Right renal cortex interstitium (tissue), 3 donors: ENCODE data around the gene ACHE. TPM values are rescaled to one million over a fixed set of nuclear protein-coding genes. Genes with fewer than 3 reads are reported as not detected.
"Not testable (repeated sequence)": the region's sequence is repeated elsewhere in the genome, so short reads cannot be mapped to it uniquely, and the experiment has no call there.

Source experiments
- DNase-seq, 3 donors: peaks; one replicate each; pipeline ENCODE4 v3.0.0-alpha.2; 2013; ENCODE audit warnings: low read depth in 3 of 3, low spot score in 2 of 3
- polyA plus RNA-seq, 3 donors: library from polyadenylated mRNA; unstranded; fragments of 120-200 nt; gene quantifications; one replicate each; pipeline ENCODE4 v1.2.1, GENCODE V29; 2013; ENCODE audit not compliant: insufficient read length in 3 of 3

Gene ACHE
- polyA plus RNA-seq, 3 donors: 3.2 to 3.7 (median 3.2) TPM

DNA sequence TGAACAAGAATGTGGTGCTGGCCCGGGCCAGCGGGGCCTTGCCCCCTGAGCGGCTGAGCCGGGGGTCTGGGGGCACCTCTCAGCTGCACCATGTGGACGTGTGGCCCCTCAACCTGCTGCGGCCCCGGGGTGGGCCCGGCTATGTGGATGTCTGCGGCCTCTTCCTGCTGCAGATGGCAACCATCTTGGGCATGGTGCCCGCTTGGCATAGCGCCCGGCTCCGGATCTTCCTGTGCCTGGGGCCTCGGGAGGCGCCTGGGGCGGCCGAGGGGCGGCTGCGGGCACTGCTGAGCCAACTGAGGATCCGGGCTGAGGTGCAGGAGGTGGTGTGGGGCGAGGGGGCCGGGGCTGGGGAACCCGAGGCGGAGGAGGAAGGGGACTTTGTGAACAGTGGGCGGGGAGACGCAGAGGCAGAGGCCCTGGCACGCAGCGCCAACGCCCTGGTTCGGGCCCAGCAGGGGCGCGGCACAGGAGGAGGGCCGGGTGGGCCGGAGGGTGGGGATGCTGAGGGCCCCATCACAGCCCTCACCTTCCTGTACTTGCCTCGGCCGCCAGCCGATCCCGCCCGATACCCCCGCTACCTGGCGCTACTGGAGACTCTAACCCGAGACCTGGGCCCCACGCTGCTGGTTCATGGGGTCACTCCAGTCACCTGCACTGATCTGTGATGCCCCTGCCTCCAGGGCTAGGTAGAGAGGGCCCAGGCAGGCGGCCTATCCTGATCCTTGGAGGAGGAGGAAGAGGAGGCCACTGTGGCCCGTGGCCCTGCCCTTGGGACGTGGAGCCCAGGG is 29.6 kb downstream of the ACHE start:
- no peak for DNase-seq

DNA sequence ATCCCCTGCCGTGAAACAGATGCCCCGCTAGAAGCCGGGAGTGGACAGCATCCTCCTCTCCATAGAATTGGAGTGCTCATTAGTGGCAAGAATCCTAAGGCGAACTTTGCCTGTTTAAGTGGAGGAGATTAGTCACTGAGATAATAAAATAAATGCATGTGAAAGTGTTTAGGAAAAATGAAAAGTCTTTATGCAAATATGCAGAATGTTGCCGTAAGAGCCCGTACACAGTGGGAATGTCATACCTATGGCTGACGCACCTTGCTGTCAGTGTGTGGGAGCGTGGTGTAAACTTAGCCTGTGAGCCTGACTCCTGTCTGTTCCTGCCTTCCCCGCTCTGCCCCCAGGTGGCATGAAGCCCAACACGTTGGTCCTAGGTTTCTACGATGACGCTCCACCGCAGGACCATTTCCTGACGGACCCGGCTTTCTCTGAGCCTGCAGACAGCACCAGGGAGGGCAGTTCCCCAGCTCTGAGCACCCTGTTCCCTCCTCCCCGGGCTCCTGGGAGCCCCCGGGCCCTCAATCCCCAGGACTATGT is 30.2 kb downstream of the ACHE start:
- DNase-seq: no peak

DNA sequence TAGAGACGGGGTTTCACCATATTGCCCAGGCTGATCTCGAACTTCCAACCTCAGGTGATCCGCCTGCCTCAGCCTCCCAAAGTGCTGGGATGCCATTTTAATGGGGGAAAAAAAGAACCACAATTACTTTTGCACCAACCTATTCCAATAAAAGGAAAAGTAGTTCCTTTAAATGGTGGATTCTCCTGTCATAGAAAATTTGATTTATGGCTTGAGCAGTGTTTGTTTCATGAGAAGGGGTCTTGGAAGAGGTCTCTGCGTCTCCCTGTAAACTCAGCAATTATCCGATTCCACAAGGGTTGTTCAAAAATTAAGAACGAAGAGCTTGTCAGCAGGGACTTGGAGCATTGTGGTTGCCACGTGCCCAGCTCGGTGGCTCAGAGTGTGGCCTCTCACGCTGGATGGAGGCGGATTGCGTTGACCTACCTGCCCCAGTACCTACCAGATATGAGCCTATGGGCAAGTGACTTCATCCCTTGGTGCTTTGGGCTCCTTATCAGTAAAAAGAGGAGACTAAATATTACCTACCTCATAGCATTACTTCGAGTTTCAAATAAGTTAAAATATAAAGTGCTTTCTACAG is 31.3 kb downstream of the ACHE start:
- no peak for DNase-seq

- DNase-seq: peak in 1 of 3 donors; percentile 21
Measured at GRCh38 chr7:100863406-100863950, 32.2 kb downstream of the ACHE start.

DNA sequence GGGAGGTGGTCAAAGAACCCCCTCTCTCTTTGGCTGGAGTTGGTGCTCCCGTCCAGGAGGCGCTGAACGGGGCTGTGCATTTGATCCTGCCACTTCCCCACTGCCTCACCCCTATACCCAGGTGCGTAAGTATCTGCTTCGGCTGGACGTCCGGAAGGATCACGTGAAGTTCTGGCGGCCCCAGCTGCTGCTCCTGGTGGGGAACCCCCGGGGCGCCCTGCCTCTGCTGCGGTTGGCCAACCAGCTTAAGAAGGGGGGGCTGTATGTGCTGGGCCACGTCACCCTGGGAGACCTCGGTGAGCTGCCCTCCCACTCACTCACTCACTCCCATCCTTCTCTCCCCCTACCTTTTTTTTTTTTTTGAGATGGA is 34.1 kb downstream of the ACHE start:
- DNase-seq: no peak

- no peak for DNase-seq
Measured at GRCh38 chr7:100860702-100861615, 34.7 kb downstream of the ACHE start.

DNA sequence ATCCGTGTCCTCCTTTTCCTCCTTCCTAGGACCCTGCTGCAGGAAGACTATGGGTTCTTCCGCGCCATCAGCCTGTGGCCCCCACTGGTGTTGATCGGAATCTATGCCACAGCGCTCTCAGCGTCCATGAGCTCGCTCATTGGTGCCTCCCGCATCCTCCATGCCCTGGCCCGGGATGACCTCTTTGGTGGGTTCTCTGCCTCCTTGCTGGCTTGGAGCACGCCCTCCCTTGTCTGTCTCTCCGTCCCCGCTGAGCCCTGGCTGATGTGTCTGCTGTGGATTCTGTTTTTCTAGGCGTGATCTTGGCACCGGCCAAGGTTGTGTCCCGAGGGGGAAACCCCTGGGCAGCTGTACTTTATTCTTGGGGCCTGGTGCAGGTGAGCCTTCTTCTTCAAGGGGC is 35.8 kb downstream of the ACHE start:
- no peak for DNase-seq

DNA sequence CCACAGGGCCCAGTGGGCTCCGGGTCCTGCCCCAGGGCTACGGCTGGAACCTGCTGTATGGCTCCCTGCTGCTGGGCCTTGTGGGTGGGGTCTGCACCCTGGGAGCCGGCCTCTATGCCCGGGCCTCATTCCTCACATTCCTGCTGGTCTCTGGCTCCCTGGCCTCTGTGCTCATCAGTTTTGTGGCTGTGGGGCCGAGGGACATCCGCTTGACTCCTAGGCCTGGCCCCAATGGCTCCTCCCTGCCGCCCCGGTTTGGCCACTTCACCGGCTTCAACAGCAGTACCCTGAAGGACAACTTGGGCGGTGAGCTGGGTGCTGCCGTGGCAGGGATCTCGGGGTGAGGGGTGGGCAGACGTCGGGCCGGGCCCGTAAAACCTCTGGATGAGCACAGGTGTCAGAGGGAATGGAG is 38.8 kb downstream of the ACHE start:
- DNase-seq: no peak

DNA sequence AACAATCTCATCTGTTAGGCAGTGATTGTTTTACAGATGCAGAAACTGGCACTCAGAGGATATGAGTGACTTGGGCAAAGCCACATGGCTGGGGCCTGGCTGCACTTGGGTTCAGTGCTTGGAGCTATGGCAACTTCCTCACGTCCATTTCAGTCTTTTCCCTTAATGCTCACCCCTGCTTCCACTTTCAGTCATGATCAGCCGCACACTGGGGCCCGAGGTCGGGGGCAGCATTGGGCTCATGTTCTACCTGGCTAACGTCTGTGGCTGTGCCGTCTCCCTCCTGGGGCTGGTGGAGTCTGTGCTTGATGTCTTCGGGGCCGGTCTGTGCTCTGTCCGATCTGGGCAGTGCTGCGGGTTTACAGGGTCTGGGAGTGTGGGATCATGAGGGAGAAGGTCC is 40.2 kb downstream of the ACHE start:
- no peak for DNase-seq

DNA sequence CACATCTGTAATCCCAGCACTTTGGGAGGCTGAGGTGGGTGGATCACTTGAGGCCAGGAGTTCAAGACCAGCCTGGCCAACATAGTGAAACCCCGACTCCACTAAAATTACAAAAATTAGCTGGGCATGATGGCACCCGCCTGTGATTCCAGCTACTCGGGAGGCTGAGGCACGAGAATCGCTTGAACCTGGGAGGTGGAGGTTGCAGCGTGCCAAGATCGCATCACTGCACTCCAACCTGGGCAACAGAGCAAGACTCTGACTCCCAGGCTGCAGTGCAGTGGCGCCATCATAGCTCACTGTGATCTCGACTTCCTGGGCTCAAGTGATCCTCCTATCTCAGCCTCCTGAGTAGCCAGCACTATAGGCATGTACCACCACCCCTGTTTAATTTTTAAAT is 40.8 kb downstream of the ACHE start:
- not testable (repeated sequence) for DNase-seq

DNA sequence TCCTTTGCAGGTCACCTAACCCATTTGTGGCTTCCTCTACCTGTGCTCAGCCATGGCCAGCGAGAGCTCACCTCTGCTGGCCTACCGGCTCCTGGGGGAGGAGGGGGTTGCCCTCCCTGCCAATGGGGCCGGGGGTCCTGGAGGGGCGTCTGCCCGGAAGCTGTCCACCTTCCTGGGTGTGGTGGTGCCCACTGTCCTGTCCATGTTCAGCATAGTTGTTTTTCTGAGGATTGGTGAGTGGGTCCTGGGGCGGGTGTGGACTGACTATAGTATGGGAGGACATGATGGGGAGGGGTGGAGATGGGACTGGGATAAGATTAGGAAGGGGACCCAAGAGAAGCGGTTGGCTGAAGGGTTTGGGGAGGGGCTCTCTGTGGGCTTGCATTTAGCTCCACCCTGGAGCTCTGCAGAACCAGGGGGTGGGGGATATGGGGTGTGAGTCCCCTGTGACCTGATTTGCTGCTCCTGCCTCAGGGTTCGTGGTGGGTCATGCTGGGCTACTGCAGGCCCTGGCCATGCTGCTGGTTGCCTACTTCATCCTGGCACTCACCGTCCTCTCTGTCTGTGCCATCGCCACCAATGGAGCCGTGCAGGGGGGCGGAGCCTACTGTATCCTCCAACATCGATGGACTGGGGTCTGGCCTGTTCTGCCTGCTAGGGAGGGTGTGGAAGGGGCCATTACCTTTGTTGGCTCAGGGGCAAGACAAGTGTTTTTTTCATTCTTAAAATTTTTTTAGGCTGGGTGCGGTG is 41.4 kb downstream of the ACHE start:
- no peak for DNase-seq

DNA sequence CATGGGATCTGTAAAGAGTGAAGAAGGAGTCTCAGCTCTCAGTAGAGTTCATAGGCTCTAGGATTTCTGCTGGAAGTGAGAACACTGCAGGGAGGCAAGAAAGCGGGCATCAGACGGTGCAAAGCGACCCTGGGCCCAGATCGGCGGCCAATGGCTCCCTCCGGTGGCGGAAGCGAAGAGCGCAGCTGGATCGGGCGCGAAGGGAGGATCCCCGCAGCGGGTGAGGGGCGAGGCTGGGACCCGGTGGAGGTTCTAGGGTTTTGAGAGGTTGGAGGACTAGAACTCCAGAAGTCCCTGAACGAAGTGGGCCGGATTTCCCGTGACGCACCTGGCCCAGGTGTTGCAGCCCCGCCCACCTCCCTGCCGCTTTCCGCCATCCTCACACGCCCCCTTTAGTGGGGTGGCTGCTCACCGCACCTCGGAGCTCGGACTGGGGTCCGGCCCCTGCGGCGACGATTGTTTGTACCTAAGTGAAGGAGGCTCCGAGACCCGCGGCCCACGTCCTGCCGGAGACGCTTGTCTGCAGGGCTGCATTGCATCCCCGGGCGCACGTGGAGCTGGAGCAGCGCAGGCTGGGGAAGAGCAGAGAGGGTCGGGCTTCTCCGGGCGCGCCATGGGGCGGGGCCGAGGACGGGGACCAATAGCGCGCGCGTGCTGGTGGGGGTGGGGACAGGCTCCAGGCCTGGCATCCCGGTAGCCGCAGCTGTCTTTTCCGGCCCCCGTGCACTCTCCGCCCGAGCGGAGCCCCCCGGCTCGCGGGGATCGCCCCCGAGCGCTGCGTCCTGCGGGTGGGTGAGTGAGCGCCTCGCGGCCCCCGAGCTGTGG is 43.4 kb downstream of the ACHE start, which contains the start of gene SLC12A9:
TSS of gene SLC12A9 (plus strand) at position 666 of the 825 bp plus-strand sequence. CDS start 1,485 bp downstream, outside the sequence.
- DNase-seq: no peak

- DNase-seq: no peak
Measured at GRCh38 chr7:100847360-100847759, 48.3 kb downstream of the ACHE start.

DNA sequence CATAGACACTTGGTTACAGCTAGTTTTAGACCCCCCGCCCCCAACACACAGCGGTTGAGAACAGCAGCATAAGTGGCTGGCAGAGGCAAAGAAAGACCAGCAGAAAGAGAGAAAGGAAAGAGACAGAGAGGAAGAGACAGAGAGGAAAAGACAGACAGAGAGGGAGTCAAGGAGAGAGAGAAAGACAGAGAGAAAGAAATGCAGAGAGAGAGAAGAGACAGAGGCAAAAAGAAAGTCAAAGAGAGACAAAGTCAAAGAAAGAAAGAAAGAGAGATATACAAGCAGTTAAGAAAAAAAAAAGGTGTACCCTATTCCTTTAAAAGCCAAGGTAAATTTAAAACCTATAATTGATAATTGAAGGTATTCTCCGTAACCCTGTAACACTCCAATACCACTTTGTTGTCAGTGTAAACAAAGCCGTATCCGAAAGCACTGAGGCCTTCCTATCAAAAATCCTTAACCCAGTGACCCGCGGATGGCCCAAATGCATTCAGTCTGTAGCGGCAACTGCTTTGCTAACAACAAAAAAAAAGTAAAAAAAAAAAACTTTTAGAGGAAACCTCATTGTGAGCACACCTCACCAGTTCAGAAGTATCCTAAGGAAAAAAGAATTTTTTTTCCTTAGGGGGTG is 55.1 kb downstream of the ACHE start:
- DNase-seq: no peak

Other genes starting within 250 kb of the ACHE start
- gene ACTL6B, start 239.4 kb downstream of the ACHE start, polyA plus RNA-seq: not detected
- gene GNB2, start 222.1 kb downstream of the ACHE start, polyA plus RNA-seq: 100 to 1,000 TPM; 164 to 210 (median 185) TPM
- gene GIGYF1, start 201.6 kb downstream of the ACHE start, polyA plus RNA-seq: 10 to 100 TPM; 27.1 to 30.1 (median 27.1) TPM
- 10 to 100 TPM; 22.5 to 25.9 (median 23.3) TPM for gene POP7, start 189.8 kb downstream of the ACHE start, polyA plus RNA-seq
- under 1 TPM in 2 of 3 donors, not detected in 1; 0.10 to 0.11 TPM for gene EPO, start 175.4 kb downstream of the ACHE start, polyA plus RNA-seq
- under 1 TPM in 1 of 3 donors, not detected in 2; 0.03 TPM for gene ZAN, start 162.3 kb downstream of the ACHE start, polyA plus RNA-seq
- 100 to 1,000 TPM in 1 of 3 donors, 10 to 100 TPM in 2; 77.9 to 101 (median 81.5) TPM for gene EPHB4, start 68.4 kb downstream of the ACHE start, polyA plus RNA-seq
- 10 to 100 TPM; 17.2 to 19.8 (median 17.6) TPM for gene SLC12A9, start 43.2 kb downstream of the ACHE start, polyA plus RNA-seq
- 10 to 100 TPM; 63.9 to 74.3 (median 64.5) TPM for gene TRIP6, start 28.5 kb downstream of the ACHE start, polyA plus RNA-seq
- gene SRRT, start 20.8 kb downstream of the ACHE start, polyA plus RNA-seq: 100 to 1,000 TPM; 136 to 156 (median 154) TPM
- 1 to 10 TPM in 2 of 3 donors, under 1 TPM in 1; 0.96 to 2.3 (median 1.9) TPM for gene UFSP1, start 6.2 kb downstream of the ACHE start, polyA plus RNA-seq
- gene MUC3A, start 53.6 kb upstream of the ACHE start, polyA plus RNA-seq: under 1 TPM; 0.25 to 0.71 (median 0.43) TPM
- under 1 TPM in 1 of 3 donors, not detected in 2; 0.42 TPM for gene MUC12, start 73.7 kb upstream of the ACHE start, polyA plus RNA-seq
- gene MUC17, start 124.2 kb upstream of the ACHE start, polyA plus RNA-seq: not detected
- gene TRIM56, start 189.6 kb upstream of the ACHE start, polyA plus RNA-seq: 10 to 100 TPM; 15.5 to 16.3 (median 16.2) TPM
- 1 to 10 TPM in 2 of 3 donors, under 1 TPM in 1; 0.89 to 1.2 (median 1.1) TPM for gene SERPINE1, start 231.2 kb upstream of the ACHE start, polyA plus RNA-seq